ENCODE measurements around the gene FZD10. TPM values are rescaled to one million over a fixed set of nuclear protein-coding genes. Genes with fewer than 3 reads are reported as not detected.

FZD10 gene
- total and polyA plus RNA-seq, 2 of the 8 experiments (the other 6 are each of a cell fraction or from before 2014, with no cell fraction given): 0.11 to 0.60 TPM

DNA sequence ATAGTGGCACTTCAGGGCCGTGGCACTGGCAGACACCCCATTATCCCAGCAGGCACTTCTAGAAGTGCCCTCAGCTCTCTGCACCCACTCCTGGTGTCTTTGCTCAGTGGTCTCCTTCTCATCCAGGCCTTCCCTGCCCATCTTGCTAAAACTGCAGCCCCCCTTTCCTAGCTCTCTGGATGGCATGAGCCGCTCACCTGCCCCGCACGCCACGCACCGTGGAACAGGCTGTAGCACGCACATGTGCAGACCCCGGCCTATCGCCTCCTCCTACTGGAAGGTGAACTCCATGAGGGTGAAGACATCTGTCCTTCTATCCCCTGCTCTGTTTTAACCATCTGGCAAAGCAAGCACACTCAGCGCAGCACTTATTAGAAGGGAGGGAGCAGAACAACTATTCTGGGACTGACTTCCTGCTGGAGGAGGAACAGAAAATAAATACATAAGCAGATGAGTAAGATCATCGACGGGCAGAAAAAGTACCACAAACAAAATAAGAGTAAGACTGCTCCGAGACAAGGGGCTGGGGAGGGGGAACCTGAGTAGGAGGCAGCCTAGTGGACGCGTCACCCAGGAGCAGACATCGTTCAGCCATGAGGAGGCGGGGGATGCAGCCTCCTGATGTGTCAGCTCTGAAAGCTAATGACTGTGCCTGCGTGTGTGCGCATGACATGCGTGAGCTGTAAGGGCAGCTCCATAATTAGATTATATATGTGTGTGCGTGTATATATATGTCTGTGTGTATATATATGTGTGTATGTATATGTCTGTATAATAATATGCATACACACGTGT, 7.8 kb upstream of the FZD10 start:
- DNase-seq (ENCODE audit: low read depth in 1 of 2, low spot score in 2 of 2): no peak
- no peak overlapping the region for H4K5ac ChIP-seq (ENCODE audit: insufficient read length, low read depth, low read length)
- WGBS, 2 experiments (ENCODE audit: extremely low coverage in 1 of 2, insufficient coverage in 1 of 2, insufficient read length in 1 of 2, insufficient replicate concordance in 2 of 2, low coverage in 1 of 2, low lambda C conversion rate in 2 of 2, missing lambda C conversion rate in 1 of 2): 87% methylated on average over 22 of the region's 22 CpGs; no CpG with 5 or more reads in 1 of the 2 experiments

More for the DNA sequence above, 7.8 kb upstream of the FZD10 start:
- Histone ChIP-seq H4K20me1 (replicated peaks in 1 of 2; ENCODE audit: control insufficient read depth in 1 of 2, insufficient read depth in 2 of 2, low read length in 2 of 2) (peaks cover 0 to 2% of the 10 kb centered on the region in 2 experiments), H3K27me3 (replicated peaks in 1 of 4; ENCODE audit: control insufficient read depth in 3 of 4, extremely low read depth in 1 of 4, insufficient read depth in 3 of 4, low read length in 3 of 4) (peaks cover 34 to 83% (median 62%) of the 10 kb centered on the region in 4 experiments), H3K27ac (ENCODE audit: low read depth, low read length) (no peak overlapping the region), H3K56ac (replicated peaks; ENCODE audit: insufficient read length, low read depth, low read length) (no peak overlapping the region), H3K36me3 (ENCODE audit: control insufficient read depth in 2 of 4, insufficient read depth in 4 of 4, low read length in 3 of 4) (no peaks in the 10 kb centered on the region), H3K79me1 (ENCODE audit: low read depth, low read length) (no peaks in the 10 kb centered on the region), H3K23ac (ENCODE audit: insufficient read length) (no peak overlapping the region), H3K4me1 (replicated peaks in 1 of 4; ENCODE audit: control insufficient read depth in 3 of 4, insufficient read depth in 4 of 4, low read length in 3 of 4) (peaks cover 5 to 14% (median 9%) of the 10 kb centered on the region in 4 experiments), H4K8ac (ENCODE audit: extremely low read depth, insufficient read depth, low read length) (no peak overlapping the region), H3K4me2 (ENCODE audit: insufficient read depth in 1 of 2, low read depth in 2 of 2, low read length in 2 of 2) (no peak overlapping the region), H3K9me3 (ENCODE audit: insufficient read depth in 2 of 2, low read depth in 1 of 2, low read length in 1 of 2) (no peaks in the 10 kb centered on the region), H3K4ac (replicated peaks; ENCODE audit: insufficient read length, low read depth, low read length) (no peak overlapping the region), H3K9ac (replicated peaks in 1 of 4; ENCODE audit: extremely low read depth in 1 of 4, low read depth in 3 of 4, low read length in 3 of 4) (no peak overlapping the region), H2AFZ (ENCODE audit: low read length) (no peak overlapping the region), H3K14ac (ENCODE audit: insufficient read length) (no peak overlapping the region), H2BK15ac (ENCODE audit: low read length) (no peak overlapping the region), H3K4me3 (ENCODE audit: extremely low read depth in 1 of 4, insufficient read depth in 2 of 4, low read depth in 3 of 4, low read length in 4 of 4) (no peak overlapping the region), H2BK120ac (replicated peaks; ENCODE audit: low read depth, low read length) (no peak overlapping the region), H3K23me2 (ENCODE audit: low read depth, low read length) (no peaks in the 10 kb centered on the region), H2BK20ac (ENCODE audit: low read length) (no peak overlapping the region), H2BK5ac (ENCODE audit: low read depth, low read length) (no peak overlapping the region), H3K18ac (ENCODE audit: extremely low read depth, low read length) (peak overlapping the region; percentile 60; the same call in 1 of the 2 replicates), H2AK5ac (ENCODE audit: low read depth, low read length) (0 out of 2 replicates have a peak overlapping the region, but pooled peaks have one; percentile 75), H4K91ac (replicated peaks; ENCODE audit: insufficient read length, low read length) (no peak overlapping the region), H3K79me2 (ENCODE audit: control insufficient read depth in 1 of 2, insufficient read depth in 2 of 2, low read length in 2 of 2) (no peaks in the 10 kb centered on the region), H2BK12ac (ENCODE audit: low read depth, low read length) (no peak overlapping the region)
- CTCF ChIA-PET (ENCODE audit: partially characterized antibody): interaction anchor here (0.6 to 1.2 kb wide), 4 partner anchors 39 to 89 kb away, joined by 3 to 4 read pairs (median 4); no protein-coding TSS in a partner anchor
- POLR2A ChIA-PET (ENCODE audit: partially characterized antibody): no interaction called here
- FAIRE-seq: no peak
- TF ChIP-seq TEAD4 (IDR thresholded peaks at IDR 0.05; ENCODE audit: low read depth, low read length) (no peak), YY1 (IDR thresholded peaks at IDR 0.05; ENCODE audit: low read depth, low read length) (no peak), KDM5A (IDR thresholded peaks at IDR 0.05; ENCODE audit: low read length) (no peak), SP1 (IDR thresholded peaks at IDR 0.05; ENCODE audit: low read depth, low read length) (no peak), RAD21 (IDR thresholded peaks at IDR 0.05 in 1 of 2, conservative IDR thresholded peaks at IDR 0.05 in 1 of 2; ENCODE audit: low read depth in 2 of 2, low read length in 2 of 2) (no peak), HDAC2 (IDR thresholded peaks at IDR 0.05; ENCODE audit: borderline replicate concordance in 1 of 2, low read depth in 2 of 2, low read length in 2 of 2) (no peak), SP4 (IDR thresholded peaks at IDR 0.05; ENCODE audit: low read length) (no peak)
- TF ChIP-seq, protein P1, sequence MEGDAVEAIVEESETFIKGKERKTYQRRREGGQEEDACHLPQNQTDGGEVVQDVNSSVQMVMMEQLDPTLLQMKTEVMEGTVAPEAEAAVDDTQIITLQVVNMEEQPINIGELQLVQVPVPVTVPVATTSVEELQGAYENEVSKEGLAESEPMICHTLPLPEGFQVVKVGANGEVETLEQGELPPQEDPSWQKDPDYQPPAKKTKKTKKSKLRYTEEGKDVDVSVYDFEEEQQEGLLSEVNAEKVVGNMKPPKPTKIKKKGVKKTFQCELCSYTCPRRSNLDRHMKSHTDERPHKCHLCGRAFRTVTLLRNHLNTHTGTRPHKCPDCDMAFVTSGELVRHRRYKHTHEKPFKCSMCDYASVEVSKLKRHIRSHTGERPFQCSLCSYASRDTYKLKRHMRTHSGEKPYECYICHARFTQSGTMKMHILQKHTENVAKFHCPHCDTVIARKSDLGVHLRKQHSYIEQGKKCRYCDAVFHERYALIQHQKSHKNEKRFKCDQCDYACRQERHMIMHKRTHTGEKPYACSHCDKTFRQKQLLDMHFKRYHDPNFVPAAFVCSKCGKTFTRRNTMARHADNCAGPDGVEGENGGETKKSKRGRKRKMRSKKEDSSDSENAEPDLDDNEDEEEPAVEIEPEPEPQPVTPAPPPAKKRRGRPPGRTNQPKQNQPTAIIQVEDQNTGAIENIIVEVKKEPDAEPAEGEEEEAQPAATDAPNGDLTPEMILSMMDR (IDR thresholded peaks at IDR 0.05; ENCODE audit: control extremely low read depth in 1 of 3, insufficient read depth in 1 of 3, low read depth in 1 of 3, low read length in 3 of 3): no peak
